ENCODE data around the gene IGSF21.
"Not testable (repeated sequence)": the region's sequence is repeated elsewhere in the genome, so short reads cannot be mapped to it uniquely, and the experiment has no call there.

IGSF21 gene

DNA sequence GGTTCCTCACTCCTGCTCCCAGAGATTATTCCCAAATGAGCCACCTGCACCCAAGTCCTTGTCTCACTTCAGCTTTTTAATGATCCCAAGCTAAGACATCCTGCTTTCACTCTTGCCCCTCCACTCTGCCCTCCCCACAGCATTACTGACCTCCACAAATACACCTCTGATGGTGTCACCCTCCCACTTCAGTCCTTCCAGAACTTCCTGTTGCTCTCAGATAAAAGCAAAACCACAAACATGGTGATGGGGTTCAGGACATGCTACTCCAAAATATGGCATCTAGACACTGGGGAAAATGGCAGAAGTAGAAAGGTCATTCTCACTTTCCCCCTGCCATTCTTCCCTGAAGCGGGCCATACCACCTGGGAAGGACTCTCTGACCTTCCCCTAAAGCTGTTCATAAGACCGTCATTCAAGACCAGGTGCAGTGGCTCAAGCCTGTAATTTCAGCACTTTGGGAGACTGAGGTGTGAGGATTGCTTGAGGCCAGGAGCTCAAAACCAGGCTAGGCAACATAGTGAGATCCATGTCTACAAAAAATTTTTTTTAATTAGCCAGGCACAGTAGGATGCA, 307.4 kb downstream of the IGSF21 start:
- Histone ChIP-seq H3K27me3 (ENCODE audit: control insufficient read depth, insufficient read depth, low read length) (no peaks in the 10 kb centered on the region), H3K36me3 (ENCODE audit: control insufficient read depth, insufficient read depth, low read length) (peaks cover 4% of the 10 kb centered on the region; the same call in 1 of the 2 replicates), H3K4me3 (ENCODE audit: low read depth, low read length) (no peak overlapping the region), H3K4me1 (ENCODE audit: control insufficient read depth, insufficient read depth, low read length) (peaks cover 44% of the 10 kb centered on the region), H3K9ac (ENCODE audit: low read length) (no peak overlapping the region), H3K9me3 (ENCODE audit: control insufficient read depth, insufficient read depth, low read depth, low read length) (peaks cover 28% of the 10 kb centered on the region), H3K27ac (ENCODE audit: low read depth, low read length) (no peak overlapping the region)

DNA sequence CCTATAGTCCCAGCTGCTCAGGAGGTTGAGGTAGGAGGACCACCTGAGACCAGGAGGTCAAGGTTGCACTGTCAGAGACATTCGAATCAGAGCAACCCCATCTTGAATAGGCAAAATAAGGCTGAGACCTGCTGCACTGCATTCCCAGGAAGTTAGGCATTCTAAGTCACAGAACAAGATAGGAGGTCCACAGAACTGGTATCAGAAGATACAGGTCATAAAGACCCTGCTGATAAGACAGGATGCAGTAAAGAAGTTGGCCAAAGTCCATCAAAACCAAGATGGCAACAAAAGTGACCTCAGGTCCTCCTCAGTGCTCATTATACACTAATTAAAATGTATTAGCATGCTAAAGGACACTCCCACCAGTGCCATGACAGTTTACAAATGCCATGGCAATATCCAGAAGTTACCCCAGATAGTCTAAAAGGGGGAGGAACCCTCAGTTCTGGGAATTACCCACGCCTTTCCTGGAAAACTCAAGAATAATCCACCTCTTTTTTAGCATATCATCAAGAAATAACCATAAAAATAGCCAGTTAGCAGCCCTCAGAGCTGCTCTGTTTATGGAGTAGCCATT, 307.9 kb downstream of the IGSF21 start:
- Histone ChIP-seq H3K9ac (ENCODE audit: low read length) (no peak overlapping the region), H3K4me1 (ENCODE audit: control insufficient read depth, insufficient read depth, low read length) (peaks cover 41% of the 10 kb centered on the region), H3K36me3 (ENCODE audit: control insufficient read depth, insufficient read depth, low read length) (peaks cover 4% of the 10 kb centered on the region; the same call in 1 of the 2 replicates), H3K4me3 (ENCODE audit: low read depth, low read length) (no peak overlapping the region), H3K27me3 (ENCODE audit: control insufficient read depth, insufficient read depth, low read length) (no peaks in the 10 kb centered on the region), H3K9me3 (ENCODE audit: control insufficient read depth, insufficient read depth, low read depth, low read length) (peaks cover 27% of the 10 kb centered on the region), H3K27ac (ENCODE audit: low read depth, low read length) (0 out of 2 replicates have a peak overlapping the region, but pooled peaks have one; percentile 23)

DNA sequence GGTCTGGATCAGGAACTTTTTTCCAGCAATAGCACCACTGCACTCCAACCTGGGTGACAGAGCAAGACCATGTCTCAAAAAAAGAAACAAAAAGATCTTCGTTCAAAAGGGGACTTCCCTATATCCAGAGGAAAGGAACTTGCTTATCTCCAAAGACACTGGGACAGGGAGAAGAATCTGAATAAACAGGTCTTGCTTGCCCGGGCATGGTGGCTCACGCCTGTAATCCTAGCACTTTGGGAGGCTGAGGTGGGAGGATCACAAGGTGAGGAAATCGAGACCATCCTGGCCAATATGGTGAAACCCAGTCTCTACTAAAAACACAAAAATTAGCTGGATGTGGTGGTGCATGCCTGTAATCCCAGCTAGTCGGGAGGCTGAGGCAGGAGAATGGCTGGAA, 308.5 kb downstream of the IGSF21 start:
- Histone ChIP-seq H3K9me3 (ENCODE audit: control insufficient read depth, insufficient read depth, low read depth, low read length) (peaks cover 23% of the 10 kb centered on the region), H3K27ac (ENCODE audit: low read depth, low read length) (0 out of 2 replicates have a peak overlapping the region, but pooled peaks have one; percentile 23), H3K4me1 (ENCODE audit: control insufficient read depth, insufficient read depth, low read length) (peaks cover 37% of the 10 kb centered on the region)
- H3K9ac ChIP-seq (ENCODE audit: low read length); H3K36me3 ChIP-seq (ENCODE audit: control insufficient read depth, insufficient read depth, low read length); H3K27me3 ChIP-seq (ENCODE audit: control insufficient read depth, insufficient read depth, low read length); H3K4me3 ChIP-seq (ENCODE audit: low read depth, low read length): not testable (repeated sequence)

DNA sequence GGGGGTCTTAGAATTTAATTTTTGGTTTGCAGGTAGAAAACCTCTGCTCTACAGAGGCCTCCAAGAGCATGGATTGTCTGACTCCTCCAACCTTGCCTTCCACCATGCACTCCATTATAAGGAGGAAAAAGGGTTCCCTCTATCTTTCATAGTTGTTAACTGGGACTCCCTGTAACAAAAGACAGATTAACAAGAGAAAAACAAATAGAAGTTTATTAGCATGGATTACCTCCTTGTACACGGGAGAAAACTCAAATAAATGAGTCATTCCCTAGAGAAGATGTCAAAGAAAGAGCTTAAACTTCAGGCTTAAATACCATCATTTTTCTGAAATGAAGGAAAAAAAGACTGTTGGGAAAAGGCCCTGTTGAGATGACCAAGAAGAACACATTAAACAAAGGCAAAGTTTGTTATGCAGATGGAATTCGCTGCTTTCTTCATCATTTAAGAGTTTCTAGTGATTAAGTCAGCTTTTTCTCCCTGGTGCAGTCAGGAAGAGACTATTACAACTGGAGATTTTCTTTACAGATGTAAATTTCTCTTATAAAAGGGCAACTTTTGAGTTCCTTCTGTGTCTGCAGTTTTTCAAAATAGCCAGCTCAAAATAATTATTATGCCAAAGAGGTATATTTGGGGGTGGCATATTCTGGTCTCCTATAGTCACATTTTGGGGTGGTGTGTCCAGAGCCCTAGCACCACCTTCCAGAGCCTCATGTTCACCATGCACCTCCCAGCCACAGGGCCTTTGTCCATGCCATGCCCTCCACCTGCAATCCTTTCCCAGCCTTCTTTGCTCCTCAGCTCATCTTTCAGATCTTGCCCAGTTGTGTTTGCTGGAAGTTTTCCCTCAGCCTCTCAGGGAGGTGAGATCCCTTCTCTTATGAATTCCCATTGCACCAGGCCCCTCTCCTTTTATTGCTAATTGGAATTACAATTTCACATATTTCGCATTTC, 310.0 kb downstream of the IGSF21 start:
- H3K9ac ChIP-seq (ENCODE audit: low read length): peak overlapping the region; percentile 30
- no peaks in the 10 kb centered on the region for H3K27me3 ChIP-seq (ENCODE audit: control insufficient read depth, insufficient read depth, low read length)
- H3K9me3 ChIP-seq (ENCODE audit: control insufficient read depth, insufficient read depth, low read depth, low read length): peaks cover 8% of the 10 kb centered on the region
- no peak overlapping the region for H3K4me3 ChIP-seq (ENCODE audit: low read depth, low read length)
- peak overlapping the region; percentile 36 for H3K27ac ChIP-seq (ENCODE audit: low read depth, low read length)
- peaks cover 37% of the 10 kb centered on the region for H3K4me1 ChIP-seq (ENCODE audit: control insufficient read depth, insufficient read depth, low read length)
- peaks cover 1% of the 10 kb centered on the region; the same call in 1 of the 2 replicates for H3K36me3 ChIP-seq (ENCODE audit: control insufficient read depth, insufficient read depth, low read length)

DNA sequence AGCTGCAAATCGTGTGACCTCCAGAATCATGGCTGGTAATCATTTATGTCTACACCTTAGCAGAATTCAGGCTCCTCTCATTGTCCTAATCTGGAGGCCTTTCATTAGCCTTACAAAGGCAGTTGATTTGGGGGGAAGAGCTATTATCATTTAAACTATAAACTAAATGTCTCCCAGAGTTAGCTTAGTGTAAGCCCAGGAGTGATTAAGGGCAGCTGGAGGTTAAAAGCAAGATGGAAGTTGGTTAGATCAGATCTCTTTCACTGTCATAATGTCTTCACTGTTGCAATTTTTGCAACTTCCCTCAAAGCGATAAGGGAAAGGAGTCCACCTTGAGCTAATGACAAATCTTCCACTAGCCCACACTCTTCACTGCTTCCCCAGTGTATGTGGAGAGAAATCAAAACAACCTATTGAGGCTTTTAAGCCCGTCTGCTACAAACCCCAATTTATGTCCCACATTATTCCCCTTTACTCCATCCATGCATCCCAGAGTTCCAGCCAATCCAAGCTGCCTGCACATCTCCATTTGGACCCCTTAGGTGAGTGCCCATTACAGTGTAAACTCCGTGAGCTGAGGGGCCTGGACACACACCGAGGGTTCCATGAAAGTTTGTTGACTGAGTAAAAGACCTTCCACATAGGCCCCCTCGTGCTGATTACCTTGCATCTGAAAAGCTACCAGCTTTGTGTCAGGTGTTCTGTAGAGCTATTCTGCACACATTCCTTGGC, 311.7 kb downstream of the IGSF21 start:
- Histone ChIP-seq H3K9me3 (ENCODE audit: control insufficient read depth, insufficient read depth, low read depth, low read length) (no peaks in the 10 kb centered on the region; the same call in none of the 2 replicates), H3K4me3 (ENCODE audit: low read depth, low read length) (peak overlapping the region; percentile 27; the same call in 1 of the 2 replicates), H3K27ac (ENCODE audit: low read depth, low read length) (peak overlapping the region; percentile 36), H3K27me3 (ENCODE audit: control insufficient read depth, insufficient read depth, low read length) (no peaks in the 10 kb centered on the region), H3K36me3 (ENCODE audit: control insufficient read depth, insufficient read depth, low read length) (no peaks in the 10 kb centered on the region), H3K4me1 (ENCODE audit: control insufficient read depth, insufficient read depth, low read length) (peaks cover 37% of the 10 kb centered on the region), H3K9ac (ENCODE audit: low read length) (peak overlapping the region; percentile 45)

DNA sequence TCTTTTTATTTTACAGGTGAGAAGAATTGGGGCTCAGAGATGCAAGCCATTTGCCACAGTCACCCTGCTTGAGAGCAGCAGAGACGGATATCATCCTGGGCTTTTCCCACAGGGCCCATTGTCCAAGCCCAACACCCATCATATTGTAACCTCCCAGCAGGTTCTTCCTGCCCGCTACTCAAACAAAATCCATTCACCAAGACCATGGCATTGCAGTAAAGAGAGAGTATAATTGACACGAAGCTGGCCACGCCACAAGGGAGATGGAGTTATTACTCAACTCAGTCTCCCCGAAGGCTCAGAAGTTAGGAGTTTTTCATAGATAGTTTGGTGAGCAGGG, 312.2 kb downstream of the IGSF21 start:
- H3K27me3 ChIP-seq (ENCODE audit: control insufficient read depth, insufficient read depth, low read length): no peaks in the 10 kb centered on the region
- H3K27ac ChIP-seq (ENCODE audit: low read depth, low read length): peak overlapping the region; percentile 36
- no peak overlapping the region for H3K4me3 ChIP-seq (ENCODE audit: low read depth, low read length)
- peaks cover 37% of the 10 kb centered on the region for H3K4me1 ChIP-seq (ENCODE audit: control insufficient read depth, insufficient read depth, low read length)
- no peaks in the 10 kb centered on the region; the same call in 1 of the 2 replicates for H3K9me3 ChIP-seq (ENCODE audit: control insufficient read depth, insufficient read depth, low read depth, low read length)
- H3K36me3 ChIP-seq (ENCODE audit: control insufficient read depth, insufficient read depth, low read length): no peaks in the 10 kb centered on the region
- peak overlapping the region; percentile 45 for H3K9ac ChIP-seq (ENCODE audit: low read length)

DNA sequence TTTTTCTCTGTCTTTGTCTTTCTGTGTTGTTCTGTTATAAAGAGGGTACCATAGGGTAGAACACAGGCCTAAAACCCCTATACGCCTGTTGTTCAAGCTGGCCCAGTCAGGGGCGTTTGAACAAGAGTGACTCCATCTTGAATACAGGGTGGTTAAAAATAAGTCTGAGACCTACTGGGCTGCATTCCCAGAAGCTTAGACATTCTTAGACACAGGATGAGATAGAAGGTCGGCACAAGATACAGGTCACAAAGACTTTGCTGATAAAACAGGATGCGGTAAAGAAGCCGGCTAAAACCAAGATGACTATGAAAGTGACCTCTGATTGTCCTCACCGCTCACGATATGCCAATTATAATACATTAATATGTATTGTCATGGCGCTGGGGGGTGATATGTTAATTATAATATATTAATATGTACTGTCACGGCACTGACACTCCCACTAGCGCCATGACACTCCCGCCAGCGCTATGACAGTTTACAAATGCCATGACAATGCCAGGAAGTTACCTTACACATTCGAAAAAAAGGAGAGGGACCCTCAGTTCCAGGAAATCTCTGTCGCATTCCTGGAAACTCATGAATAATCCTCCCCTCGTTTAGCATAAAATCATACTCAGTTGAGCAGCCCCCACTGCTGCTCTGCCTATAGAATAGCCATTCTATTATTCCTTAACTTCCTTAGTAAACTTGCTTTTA, 314.6 kb downstream of the IGSF21 start:
- Histone ChIP-seq H3K9ac (ENCODE audit: low read length) (no peak overlapping the region), H3K9me3 (ENCODE audit: control insufficient read depth, insufficient read depth, low read depth, low read length) (0 out of 2 replicates have a peak, but pooled peaks cover 3% of the 10 kb centered on the region), H3K27me3 (ENCODE audit: control insufficient read depth, insufficient read depth, low read length) (no peaks in the 10 kb centered on the region), H3K27ac (ENCODE audit: low read depth, low read length) (no peak overlapping the region), H3K4me3 (ENCODE audit: low read depth, low read length) (no peak overlapping the region), H3K36me3 (ENCODE audit: control insufficient read depth, insufficient read depth, low read length) (no peaks in the 10 kb centered on the region), H3K4me1 (ENCODE audit: control insufficient read depth, insufficient read depth, low read length) (peaks cover 28% of the 10 kb centered on the region)

DNA sequence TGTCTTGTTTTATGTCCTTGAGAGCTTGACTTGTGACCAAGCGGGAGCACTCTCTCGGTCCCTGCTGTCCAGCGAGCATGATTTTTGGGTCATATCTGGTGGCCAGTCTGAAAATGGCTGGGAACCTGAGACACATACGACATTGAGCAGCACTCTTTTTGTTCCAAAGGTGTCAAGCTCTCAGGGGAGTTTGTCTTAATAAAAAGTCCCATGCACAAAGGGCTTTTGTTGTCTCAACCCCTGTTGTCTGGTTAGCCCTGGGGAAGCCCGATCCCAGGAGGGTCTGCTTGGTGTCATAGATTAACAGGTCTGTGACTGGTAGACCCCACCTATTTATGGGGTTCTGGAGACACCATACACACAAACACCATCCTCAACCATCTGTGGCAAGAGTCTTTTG, 315.4 kb downstream of the IGSF21 start:
- H3K9ac ChIP-seq (ENCODE audit: low read length): no peak overlapping the region
- peaks cover 23% of the 10 kb centered on the region for H3K4me1 ChIP-seq (ENCODE audit: control insufficient read depth, insufficient read depth, low read length)
- H3K9me3 ChIP-seq (ENCODE audit: control insufficient read depth, insufficient read depth, low read depth, low read length): 0 out of 2 replicates have a peak, but pooled peaks cover 3% of the 10 kb centered on the region
- H3K27me3 ChIP-seq (ENCODE audit: control insufficient read depth, insufficient read depth, low read length): no peaks in the 10 kb centered on the region
- H3K36me3 ChIP-seq (ENCODE audit: control insufficient read depth, insufficient read depth, low read length): no peaks in the 10 kb centered on the region
- H3K4me3 ChIP-seq (ENCODE audit: low read depth, low read length): no peak overlapping the region
- no peak overlapping the region for H3K27ac ChIP-seq (ENCODE audit: low read depth, low read length)

DNA sequence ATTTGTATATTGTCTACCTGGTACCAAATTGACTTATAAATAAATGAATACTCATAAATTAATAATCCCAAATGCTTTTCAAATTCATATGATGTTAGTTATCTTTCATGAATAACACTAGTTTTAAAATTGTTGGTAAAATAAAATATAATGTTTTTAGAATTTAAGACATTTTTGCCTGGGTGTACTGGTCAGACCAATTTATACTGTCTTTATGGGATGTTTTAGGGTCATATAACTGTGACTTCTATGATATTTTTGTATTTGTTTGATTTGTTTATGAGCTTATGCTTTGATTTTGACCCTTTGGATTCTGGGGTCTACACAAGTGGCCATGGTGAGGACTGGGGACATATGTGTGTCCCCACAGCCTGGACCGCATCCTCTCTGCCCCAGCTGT, 319.0 kb downstream of the IGSF21 start:
- Histone ChIP-seq H3K27me3 (ENCODE audit: control insufficient read depth, insufficient read depth, low read length) (no peaks in the 10 kb centered on the region), H3K27ac (ENCODE audit: low read depth, low read length) (no peak overlapping the region), H3K4me1 (ENCODE audit: control insufficient read depth, insufficient read depth, low read length) (no peaks in the 10 kb centered on the region), H3K4me3 (ENCODE audit: low read depth, low read length) (no peak overlapping the region), H3K36me3 (ENCODE audit: control insufficient read depth, insufficient read depth, low read length) (no peaks in the 10 kb centered on the region), H3K9ac (ENCODE audit: low read length) (no peak overlapping the region), H3K9me3 (ENCODE audit: control insufficient read depth, insufficient read depth, low read depth, low read length) (0 out of 2 replicates have a peak, but pooled peaks cover 3% of the 10 kb centered on the region)
